OCI-M2 (cell line): Measurements from ENCODE around the gene CTSF.
"Not testable (repeated sequence)": the region's sequence is repeated elsewhere in the genome, so short reads cannot be mapped to it uniquely, and the experiment has no call there.

Experiments used
- DNase-seq: peaks from one replicate; lab custom pipeline; 2025; ENCODE audit not compliant: unreplicated experiment; lab: John Stamatoyannopoulos, UW

Gene CTSF

DNA sequence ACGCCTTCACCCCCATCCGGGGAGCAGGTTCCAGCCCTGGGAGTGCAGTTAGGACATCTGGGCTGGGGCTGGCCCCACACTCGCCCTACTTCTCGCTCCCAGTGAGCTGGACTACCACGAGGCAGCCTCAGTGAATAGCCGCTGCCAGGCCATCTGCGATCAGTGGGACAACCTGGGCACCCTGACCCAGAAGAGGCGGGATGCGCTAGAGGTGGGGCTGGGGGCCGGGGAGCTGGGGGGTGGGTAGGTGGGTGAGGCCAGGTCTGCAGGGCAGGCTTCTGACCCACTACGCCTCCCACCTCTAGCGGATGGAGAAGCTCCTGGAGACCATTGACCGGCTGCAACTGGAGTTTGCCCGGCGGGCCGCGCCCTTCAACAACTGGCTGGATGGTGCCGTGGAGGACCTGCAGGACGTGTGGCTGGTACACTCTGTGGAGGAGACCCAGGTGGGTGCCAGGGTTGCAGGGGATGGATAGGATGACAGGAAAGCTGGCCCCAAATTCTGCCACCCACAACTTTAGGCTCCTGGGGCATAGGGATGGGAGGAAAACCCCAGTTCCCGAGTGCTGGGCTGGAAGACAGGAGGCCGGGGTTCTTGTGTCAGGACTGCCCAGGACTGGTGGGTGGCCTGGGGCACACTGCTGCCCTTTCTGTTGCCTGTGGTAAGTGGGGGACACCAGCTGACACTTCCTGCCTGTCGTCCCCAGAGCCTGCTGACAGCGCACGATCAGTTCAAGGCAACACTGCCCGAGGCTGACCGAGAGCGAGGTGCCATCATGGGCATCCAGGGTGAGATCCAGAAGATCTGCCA, 8.3 kb downstream of the CTSF start:
- no peak for DNase-seq

DNA sequence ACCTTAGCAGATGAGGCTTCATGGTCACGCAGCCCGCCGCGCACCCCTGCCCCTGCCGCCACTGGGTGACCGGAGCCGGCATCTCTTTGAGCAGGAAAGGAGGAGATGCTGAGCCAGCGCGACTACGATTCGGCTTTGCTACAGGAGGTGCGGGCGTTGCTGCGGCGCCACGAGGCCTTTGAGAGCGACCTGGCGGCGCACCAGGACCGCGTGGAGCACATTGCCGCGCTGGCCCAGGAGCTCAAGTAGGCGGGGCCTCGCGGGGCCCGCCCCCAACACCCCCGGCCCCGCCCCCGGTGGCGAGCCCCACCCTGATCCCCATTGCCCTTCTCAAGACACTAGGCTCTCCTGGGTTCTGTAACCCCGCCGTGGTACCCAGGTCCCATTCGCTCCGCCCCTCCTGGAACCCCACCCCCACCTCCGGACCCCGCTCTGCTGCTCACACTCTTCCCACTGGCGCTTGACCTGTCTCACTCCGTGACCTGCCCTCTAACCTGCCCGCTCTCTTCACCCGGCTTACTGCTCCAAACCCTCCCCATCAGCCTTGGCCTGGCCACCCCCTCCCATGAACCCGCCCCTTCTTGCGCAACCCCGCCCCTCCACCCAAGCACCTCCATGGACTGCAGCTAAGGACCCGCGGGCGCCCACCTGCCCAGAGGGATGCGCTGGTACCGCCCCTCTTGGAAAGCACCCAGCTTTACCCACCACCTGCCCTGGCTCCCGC, 9.1 kb downstream of the CTSF start:
- no peak for DNase-seq

DNA sequence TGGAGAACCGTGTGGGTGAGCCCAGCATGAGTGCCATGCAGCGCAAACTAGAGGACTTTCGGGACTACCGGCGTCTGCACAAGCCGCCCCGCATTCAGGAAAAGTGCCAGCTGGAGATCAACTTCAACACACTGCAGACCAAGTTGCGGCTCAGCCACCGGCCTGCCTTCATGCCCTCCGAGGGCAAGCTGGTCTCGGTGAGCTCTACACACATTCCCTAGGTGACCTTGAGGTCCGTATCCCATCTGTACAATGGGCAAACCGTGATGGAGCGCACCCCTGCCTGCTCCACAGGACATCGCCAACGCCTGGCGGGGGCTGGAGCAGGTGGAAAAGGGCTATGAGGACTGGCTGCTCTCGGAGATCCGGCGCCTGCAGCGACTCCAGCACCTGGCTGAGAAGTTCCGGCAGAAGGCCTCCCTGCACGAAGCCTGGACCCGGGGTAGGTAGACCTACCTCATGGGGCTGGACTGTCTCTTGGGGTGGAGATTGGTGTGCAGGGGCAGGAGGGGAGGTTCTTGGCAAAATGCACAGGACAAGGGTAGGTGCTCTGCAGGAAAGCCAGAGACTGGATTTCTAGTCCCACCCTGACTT, 10.6 kb downstream of the CTSF start:
- no peak for DNase-seq

DNA sequence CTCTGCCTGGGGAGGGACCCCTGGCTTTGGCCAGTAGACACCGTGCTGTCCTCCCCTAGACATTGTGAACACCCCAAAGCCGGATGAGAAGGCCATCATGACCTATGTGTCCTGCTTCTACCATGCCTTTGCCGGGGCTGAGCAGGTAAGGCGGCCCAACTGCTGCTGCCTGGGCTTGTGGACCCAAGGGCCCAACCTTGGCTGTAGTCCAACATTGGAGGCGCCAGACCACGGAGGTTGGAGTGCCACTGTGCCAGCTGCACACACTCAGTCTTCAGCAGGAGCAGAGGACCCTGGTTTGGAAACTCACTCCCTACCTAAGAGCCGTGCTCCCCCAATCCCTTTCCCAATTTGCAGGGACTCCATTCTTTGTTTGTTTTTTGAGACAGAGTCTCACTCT, 12.3 kb downstream of the CTSF start:
- DNase-seq: no peak

DNA sequence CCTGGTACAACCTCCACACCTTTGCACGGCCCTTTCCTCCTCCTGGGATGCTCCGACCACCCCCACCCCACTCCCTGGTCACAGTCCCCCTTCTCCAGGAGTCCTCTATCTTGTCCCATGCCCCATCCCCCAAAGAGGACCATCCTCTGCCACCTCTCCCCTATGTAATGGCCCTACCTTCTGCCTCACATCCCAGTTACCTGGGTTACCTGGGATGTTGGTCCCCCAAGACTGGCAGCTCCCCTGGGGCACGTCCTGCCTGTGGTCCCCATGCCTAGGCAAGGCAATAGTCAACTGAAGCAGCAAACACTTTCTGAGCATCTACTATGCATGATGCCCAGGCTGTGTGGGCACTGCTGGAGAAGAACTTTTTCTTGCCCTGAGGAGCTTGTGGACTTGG, 13.0 kb downstream of the CTSF start:
- no peak for DNase-seq

DNA sequence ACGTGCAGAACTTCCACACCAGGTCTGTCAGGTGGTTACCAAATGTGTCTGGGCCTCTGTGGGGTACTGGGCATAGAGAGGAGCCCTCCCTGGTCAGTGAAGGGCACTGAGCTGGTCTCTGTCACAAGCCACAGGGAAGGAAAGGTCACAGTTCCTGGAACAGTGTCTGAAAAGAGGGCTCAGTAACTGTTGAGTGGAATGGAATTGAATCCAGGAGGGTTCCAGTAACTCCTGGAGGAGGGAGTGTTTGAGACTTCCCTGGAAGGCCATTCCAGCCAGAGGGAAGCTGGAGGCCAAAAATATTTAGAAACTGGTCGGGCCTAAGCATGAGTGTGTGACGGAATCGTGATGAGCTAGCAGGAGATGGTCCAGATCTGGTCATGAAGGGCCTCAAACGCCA, 13.8 kb downstream of the CTSF start:
- no peak for DNase-seq

DNA sequence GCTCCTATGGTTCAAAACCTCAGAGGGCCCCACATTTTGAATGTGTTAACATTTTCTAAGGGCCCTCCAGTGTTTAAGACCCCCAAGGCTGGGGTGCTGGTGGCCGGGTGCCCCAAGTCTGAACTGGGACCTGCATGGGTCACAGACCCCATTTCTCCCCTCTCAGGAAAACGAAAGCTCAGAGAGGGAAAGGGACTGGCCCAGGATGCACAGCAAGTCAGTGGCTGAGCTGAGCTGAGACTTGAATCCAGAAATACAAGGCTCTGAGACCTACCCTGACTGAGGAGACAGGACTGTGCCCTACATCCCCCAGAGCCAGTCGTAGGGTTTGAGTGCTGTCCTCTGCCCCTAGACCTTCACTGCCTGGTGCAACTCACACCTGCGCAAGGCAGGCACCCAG, 17.5 kb downstream of the CTSF start:
- no peak for DNase-seq

DNA sequence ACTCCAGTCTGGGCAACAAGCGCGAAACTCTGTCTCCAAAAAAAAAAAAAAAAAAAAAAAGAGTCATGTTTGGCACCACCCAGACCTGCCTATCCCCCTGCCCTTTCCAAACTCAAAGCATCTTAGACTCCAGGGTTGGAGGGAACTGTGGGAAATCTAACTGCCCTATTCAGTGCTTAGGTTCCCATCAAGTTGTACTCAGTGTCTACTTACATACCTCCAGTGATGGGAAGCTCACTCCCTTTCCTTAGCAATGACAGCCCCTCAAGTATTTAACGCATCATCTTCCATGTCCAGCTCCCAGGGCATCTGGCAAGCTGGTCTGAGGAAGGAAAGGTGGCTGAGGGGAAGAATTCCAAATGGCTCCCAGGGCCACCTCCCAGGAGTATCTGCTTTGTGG, 18.7 kb downstream of the CTSF start:
- no peak for DNase-seq

DNA sequence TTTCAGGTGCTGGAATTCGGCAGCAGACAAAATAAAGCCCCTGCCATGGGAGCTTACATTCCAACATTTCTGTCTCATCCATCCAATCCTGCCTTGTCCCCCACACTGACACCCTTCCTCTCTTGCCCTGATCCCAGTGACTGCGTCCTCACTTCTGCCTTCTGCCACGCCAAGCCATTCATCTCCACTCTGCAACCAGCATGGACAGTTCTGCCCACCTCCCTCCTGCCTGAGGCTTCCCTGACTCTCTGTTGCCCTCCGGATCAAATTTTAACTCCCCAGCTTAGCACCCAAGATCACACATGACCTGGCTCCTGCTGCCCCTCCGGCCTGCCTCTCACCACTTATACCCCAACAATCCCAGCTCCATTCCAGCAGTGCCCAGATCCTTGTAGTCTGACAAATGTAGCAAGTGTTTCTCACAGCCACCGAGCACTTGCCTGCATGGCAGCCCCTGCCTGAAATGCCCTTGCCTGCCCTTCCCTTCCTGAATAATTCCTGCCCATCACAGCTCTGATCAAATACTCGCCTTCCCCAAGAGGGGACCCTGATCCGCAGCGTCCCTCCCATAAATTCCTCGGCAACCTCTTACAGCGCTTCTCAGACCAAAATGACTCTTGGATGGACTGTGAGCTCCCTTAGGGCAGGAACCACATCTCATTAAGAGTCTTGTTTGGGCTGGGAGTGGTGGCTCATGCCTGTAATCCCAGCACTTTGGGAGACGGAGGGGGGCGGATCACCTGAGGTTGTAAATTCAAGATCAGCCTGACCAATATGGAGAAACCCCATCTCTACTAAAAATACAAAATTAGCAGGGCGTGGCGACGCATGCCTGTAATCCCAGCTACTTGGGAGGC, 19.4 kb downstream of the CTSF start:
- no peak for DNase-seq

DNA sequence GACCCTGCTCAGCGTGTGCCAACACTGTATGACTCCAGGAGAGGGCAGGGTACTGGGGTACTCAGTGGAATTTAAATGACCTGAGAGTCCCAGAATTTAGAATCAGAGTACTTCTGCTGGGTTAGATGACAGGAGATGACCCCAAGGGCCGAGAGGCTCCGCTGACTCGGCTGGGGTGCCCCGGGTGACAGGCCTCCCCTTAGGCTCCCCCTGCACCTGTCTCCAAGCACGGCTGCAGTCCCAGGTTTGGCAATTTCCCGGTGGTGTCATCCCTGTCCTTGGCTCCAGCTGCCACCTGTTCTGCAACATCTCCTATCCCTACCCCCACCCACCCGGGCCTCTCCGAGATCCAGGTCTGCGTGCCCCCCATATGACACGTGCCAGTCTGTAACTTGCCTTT, 20.4 kb downstream of the CTSF start:
- DNase-seq: no peak

DNA sequence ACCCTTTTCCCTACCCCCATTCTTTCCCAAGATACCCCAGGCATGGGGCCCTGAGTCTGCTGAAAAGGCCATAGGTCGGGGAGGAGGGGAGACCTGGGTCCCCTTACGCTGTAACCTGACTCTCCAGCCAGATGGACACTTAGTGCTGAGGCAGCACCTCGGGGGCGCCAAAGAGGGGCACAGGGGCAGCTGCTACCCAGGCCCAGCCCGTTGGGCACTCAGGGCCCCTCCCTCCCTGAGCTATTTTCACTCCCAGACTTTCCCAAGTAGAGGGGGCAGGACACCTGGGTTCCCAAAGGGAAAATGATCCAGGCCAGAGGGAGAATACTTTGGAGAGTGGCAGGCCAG, 20.8 kb downstream of the CTSF start:
- no peak for DNase-seq

DNA sequence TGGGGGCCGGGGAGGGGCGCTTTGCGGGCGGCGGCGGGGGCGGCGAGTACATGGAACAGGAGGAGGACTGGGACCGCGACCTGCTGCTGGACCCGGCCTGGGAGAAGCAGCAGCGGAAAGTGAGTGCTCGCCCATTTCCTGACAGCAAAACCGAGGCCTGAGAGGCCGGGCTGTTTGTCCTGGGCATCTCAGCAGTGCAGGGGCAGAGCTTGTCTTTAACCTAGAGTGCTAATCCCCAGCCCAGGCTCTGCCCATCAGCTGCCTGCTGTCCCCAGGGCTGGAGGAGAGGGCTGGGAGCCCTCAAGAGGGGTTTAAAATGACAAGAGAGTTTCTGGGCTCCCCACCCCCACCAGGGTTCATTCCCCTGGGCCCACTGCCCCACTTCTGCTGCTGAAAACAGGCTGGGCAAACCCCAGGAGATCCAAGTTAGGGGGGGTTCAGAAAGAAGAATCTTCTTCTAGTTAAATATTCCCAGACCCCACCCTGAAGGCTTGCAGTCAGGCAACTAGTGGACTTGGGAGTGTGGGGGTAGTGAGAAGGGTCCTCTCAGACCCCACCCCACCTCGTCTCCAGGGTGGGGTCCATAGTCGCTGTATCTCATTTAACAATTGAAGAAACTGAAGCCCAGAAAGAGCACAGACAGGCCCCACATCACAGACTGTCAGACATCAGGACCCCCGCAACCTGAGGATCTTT, 21.3 kb downstream of the CTSF start:
- no peak for DNase-seq

DNA sequence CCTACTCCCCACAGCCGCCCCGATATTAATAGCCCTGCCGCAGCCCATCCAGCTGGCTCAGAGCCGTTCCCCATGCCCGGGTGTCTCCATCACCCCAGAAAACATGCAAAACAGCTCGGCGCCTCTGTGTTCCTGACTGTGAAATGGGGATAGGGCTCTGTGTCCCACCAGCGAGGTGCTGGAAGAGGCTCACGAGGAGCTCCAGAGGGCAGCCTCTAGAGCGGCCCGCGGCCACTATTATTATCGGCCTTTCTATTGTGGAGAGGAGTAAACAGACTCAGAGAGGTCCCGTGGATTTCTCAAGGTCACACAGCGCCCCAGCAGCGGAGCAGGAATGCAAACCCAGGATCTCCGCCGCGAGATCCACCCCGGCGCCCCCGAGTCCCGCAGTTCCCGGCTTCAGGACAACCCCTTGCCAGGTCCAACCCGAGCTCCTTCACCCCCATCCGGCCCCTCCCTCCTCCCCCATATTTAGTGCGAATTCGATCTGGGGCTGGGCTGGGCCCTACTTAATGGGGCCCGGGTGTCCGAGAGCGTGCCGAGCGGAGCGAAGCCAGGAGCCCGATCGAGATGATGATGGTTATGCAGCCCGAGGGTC, 21.9 kb downstream of the CTSF start, which contains the start of gene ACTN3:
Gene ACTN3, plus strand, starts transcription at position 536 of the 598 bp plus-strand sequence. Its CDS starts 35 bp downstream, at position 571.
- no peak for DNase-seq

DNA sequence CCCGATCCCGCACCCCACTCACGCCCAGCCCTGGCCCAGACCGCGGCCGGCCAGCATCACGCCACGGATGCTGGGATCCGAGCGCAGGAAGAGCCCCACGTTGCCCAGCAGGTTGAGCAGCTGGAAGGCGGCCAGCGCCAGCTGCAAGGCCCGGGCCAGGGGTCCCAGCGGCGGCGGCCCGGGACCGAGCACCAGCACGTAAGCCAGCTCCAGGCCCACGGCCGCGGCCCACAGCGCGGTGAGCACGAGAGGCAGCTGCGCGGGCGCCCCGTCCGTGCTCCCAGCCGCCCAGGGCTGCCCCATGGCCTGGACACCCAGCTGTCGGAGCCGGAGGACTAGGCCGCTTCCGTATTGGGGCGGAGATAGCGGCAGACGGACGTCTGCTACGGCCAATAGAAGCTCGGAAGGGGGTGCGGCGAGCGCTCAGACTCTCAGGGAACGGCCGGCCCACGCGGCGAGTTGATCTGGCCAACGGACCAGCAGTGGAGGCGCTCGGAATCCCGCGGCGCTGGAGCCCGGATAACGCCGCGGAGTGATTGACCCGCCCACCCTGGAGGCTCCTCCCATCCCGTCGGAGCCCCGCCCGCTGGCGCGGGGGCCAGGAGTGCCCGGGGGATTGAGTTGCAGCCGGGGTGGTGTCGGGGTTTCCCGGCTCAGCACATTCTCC, 22.6 kb downstream of the CTSF start, which contains the start of gene ZDHHC24:
Gene ZDHHC24, minus strand, starts transcription at position 348 of the 667 bp plus-strand sequence. Its CDS starts 45 bp downstream, at position 303.
- peak; percentile 79 for DNase-seq

DNA sequence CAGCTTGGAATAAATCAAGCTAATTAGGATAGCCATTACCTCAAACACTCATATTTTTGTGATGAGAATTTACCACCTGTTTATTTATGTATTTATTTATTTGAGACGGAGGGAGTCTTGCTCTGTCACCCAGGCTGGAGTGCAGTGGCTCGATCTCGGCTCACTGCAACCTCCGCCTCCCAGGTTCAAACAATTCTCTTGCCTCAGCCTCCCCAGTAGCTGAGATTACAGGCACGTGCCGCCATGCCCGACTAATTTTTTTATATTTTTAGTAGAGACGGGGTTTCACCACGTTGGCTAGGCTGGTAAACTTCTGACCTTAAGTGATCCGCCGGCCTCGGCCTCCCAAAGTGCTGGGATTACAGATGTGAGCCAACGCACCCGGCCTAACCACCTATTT, 23.5 kb downstream of the CTSF start:
- not testable (repeated sequence) for DNase-seq

DNA sequence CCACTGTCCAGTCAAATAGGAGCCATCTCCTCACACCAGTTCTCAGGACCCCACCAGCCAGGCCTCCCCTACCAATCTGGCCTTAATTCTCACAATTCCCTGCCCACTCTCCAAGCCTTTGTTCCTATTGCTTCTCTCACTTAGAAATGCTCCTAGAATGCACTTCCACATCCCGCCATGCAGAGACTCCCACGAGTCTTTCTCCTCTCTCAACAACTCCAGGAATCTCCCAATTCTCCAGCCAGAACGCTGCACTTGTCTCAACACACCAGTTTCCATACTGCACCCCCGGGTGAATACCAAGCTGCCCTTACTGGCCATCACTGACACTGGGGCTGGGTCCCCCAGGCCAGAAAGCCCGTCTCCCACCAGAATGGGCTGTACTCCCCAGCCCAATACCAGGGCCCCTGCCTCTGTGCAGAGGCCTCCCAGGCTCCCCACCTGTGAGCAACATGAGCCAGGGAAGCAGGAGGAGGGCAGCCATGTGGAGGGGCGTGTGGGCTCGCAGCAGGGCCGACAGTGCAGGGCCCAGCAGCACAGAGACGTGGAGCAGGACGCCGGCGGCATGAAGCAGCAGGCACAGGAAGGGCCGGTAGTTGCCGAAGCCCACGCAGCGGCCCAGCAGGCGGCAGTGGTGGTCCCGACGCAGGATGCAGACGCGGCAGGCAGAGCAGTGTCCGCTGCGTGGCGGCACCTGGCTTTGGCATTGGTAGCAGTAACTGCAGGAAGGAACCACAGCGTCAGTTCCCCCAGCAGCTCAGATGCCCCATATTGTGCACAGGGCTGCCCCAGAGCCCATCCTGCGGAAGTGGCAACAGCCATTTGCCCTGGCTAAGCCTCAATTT, 24.9 kb downstream of the CTSF start:
- DNase-seq: no peak

DNA sequence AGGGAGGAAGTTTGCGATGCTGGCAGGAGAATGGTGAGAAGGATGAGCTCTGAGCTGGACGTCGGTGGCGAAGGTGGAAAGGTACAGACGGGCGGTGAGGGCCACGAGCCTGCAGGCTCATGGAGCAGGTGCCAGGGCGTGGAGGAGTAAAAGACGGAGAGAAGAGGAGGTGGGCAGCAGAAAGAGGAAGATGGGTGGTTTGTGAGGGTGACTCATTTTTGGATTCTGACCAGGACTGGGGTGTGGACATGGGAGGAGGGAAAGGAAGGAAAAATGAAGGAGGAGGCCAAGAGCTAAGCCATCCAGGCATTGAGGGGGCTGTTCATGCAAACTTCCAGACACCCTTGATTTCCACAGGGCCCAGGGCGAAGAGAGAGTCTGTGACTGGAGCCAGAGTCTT, 26.0 kb downstream of the CTSF start:
- DNase-seq: no peak

DNA sequence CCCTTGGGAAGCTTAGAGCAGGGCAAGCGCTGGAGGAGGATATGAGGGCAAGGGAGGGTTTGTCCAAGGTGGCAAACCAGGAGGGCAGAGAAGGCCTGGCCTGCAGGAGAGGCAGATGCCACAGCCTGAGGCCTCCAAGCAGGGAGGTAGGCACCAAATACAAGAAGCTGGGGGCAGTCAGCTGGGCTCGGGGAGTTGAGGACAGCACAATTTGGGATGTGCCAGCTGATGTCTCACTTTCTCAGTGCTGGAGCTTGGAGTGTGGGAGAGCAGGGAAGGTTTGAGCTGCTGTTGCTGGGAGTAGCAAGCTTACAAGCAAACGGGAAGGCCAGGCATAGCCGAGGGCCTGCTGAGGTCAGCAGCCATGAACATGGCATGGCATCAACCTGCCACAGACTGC, 26.5 kb downstream of the CTSF start:
- DNase-seq: no peak

DNA sequence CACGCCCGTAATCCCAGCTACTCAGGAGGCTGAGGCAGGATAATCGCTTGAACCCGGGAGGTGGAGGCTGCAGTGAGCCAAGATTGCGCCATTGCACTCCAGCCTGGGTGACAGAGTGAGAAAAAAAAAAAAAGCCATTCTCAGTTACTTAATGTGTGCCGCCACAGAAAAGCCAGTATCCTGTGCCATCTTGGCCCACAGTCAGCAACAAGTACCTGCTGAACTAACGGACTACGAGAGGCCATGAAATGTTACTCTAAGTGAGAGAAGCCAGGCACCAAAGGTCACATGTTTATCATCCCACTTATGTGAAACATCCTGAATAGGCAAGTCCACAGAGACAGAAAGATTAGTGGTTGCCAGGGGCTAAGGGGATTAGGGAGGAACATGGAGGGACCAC, 27.8 kb downstream of the CTSF start:
- not testable (repeated sequence) for DNase-seq
